ENCODE data around the gene HDAC9. TPM values are rescaled to one million over a fixed set of nuclear protein-coding genes. Genes with fewer than 3 reads are reported as not detected.

Gene HDAC9
- polyA plus RNA-seq, 1 of the 3 experiments (the other 2 are of a cell fraction) = 11.6 TPM

DNA sequence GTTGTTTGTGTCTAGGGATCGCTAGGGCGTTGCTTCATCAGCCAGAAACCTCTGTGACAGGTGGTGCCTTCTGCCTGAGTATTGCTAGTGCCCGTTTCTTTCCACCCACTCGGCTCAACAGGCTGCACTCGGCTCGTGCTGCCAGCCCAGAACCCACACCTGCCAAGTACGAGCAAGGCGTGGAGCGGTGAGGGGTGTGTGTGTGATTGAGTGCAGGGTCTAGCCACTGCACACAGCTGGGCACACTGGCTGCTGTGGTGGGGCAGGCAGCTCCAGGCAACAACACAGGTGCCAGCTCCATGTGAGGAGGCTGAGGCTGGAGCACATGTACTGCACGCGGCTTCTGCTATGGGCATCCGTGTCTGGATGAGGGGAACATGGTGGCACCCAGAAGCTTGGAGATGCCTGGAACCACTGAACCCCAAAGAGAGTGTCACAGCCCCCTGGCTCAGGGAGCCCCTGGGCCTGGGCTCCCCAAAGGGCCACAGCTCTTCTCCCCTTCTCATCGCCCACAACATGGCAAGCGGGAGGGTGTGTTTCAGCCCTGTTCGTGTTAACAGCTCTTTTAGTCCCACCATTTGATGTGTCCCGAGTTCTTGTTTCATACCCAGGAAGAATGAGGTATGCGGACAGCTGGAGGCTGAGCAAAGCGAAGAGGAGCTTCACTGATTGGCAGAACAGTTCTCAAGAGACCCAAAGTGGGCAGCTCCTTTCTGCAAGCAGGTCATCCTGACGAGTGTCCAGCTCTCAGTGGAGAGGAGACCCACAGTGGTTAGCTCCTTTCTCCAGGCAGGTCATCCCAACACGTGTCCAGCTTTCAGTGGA lies 78.1 kb downstream of the HDAC9 start:
- DNase-seq = no peak
- TF ChIP-seq MXI1 (IDR thresholded peaks at IDR 0.05; ENCODE audit: low read depth, low read length) (no peak), ELF1 (IDR thresholded peaks at IDR 0.05) (no peak), EP300 (IDR thresholded peaks at IDR 0.05; ENCODE audit: borderline replicate concordance in 1 of 2, low read depth in 1 of 2, low read length in 1 of 2) (no peak), JUND (IDR thresholded peaks at IDR 0.05) (no peak), FOXM1 (IDR thresholded peaks at IDR 0.05; ENCODE audit: low read depth) (no peak), CHD2 (IDR thresholded peaks at IDR 0.05; ENCODE audit: low read length, partially characterized antibody) (no peak), FOXJ3 (CRISPR knock-in tag; IDR thresholded peaks at IDR 0.05) (no peak), SMC3 (IDR thresholded peaks at IDR 0.05; ENCODE audit: low read depth, low read length) (no peak), TAF1 (IDR thresholded peaks at IDR 0.05; ENCODE audit: borderline replicate concordance, low read depth, low read length) (no peak), YY1 (IDR thresholded peaks at IDR 0.05; ENCODE audit: low read depth) (no peak), RFX5 (IDR thresholded peaks at IDR 0.05; ENCODE audit: low read length) (no peak), SIN3A (IDR thresholded peaks at IDR 0.05; ENCODE audit: borderline replicate concordance, low read depth, low read length) (no peak), TCF12 (IDR thresholded peaks at IDR 0.05) (no peak), EZH2phosphoT487 (IDR thresholded peaks at IDR 0.05; ENCODE audit: borderline replicate concordance, low read depth) (no peak)
- TF ChIP-seq, protein P1, sequence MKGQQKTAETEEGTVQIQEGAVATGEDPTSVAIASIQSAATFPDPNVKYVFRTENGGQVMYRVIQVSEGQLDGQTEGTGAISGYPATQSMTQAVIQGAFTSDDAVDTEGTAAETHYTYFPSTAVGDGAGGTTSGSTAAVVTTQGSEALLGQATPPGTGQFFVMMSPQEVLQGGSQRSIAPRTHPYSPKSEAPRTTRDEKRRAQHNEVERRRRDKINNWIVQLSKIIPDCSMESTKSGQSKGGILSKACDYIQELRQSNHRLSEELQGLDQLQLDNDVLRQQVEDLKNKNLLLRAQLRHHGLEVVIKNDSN (IDR thresholded peaks at IDR 0.05; ENCODE audit: borderline replicate concordance, low read depth) = no peak
- TF ChIP-seq, protein P2, sequence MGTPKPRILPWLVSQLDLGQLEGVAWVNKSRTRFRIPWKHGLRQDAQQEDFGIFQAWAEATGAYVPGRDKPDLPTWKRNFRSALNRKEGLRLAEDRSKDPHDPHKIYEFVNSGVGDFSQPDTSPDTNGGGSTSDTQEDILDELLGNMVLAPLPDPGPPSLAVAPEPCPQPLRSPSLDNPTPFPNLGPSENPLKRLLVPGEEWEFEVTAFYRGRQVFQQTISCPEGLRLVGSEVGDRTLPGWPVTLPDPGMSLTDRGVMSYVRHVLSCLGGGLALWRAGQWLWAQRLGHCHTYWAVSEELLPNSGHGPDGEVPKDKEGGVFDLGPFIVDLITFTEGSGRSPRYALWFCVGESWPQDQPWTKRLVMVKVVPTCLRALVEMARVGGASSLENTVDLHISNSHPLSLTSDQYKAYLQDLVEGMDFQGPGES (IDR thresholded peaks at IDR 0.05; ENCODE audit: low read depth, low read length) = no peak
- TF ChIP-seq, protein P3, sequence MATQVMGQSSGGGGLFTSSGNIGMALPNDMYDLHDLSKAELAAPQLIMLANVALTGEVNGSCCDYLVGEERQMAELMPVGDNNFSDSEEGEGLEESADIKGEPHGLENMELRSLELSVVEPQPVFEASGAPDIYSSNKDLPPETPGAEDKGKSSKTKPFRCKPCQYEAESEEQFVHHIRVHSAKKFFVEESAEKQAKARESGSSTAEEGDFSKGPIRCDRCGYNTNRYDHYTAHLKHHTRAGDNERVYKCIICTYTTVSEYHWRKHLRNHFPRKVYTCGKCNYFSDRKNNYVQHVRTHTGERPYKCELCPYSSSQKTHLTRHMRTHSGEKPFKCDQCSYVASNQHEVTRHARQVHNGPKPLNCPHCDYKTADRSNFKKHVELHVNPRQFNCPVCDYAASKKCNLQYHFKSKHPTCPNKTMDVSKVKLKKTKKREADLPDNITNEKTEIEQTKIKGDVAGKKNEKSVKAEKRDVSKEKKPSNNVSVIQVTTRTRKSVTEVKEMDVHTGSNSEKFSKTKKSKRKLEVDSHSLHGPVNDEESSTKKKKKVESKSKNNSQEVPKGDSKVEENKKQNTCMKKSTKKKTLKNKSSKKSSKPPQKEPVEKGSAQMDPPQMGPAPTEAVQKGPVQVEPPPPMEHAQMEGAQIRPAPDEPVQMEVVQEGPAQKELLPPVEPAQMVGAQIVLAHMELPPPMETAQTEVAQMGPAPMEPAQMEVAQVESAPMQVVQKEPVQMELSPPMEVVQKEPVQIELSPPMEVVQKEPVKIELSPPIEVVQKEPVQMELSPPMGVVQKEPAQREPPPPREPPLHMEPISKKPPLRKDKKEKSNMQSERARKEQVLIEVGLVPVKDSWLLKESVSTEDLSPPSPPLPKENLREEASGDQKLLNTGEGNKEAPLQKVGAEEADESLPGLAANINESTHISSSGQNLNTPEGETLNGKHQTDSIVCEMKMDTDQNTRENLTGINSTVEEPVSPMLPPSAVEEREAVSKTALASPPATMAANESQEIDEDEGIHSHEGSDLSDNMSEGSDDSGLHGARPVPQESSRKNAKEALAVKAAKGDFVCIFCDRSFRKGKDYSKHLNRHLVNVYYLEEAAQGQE (IDR thresholded peaks at IDR 0.05; ENCODE audit: low read depth, low read length) = no peak
- TF ChIP-seq, protein P4, sequence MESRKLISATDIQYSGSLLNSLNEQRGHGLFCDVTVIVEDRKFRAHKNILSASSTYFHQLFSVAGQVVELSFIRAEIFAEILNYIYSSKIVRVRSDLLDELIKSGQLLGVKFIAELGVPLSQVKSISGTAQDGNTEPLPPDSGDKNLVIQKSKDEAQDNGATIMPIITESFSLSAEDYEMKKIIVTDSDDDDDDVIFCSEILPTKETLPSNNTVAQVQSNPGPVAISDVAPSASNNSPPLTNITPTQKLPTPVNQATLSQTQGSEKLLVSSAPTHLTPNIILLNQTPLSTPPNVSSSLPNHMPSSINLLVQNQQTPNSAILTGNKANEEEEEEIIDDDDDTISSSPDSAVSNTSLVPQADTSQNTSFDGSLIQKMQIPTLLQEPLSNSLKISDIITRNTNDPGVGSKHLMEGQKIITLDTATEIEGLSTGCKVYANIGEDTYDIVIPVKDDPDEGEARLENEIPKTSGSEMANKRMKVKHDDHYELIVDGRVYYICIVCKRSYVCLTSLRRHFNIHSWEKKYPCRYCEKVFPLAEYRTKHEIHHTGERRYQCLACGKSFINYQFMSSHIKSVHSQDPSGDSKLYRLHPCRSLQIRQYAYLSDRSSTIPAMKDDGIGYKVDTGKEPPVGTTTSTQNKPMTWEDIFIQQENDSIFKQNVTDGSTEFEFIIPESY (IDR thresholded peaks at IDR 0.05; ENCODE audit: borderline replicate concordance, low read depth) = no peak
- no peak overlapping the region for H3K4me2 ChIP-seq
- H3K4me1 ChIP-seq (ENCODE audit: control insufficient read depth in 1 of 2, insufficient read depth in 2 of 2, low read depth in 1 of 2, low read length in 1 of 2) = peaks cover 10 to 13% of the 10 kb centered on the region in 2 experiments; a peak in 3 of 4 replicates
- peaks cover 28% of the 10 kb centered on the region; the same call in 1 of the 2 replicates for H3K79me2 ChIP-seq (ENCODE audit: insufficient read depth)
- H2AFZ ChIP-seq (ENCODE audit: low read depth) = no peak overlapping the region
- ChIA-PET CTCF (interaction anchor here (0.9 to 21.6 kb wide), 9 partner anchors 9 to 804 kb away, joined by 3 to 495 read pairs (median 5); partner anchors contain the start of gene HDAC9), POLR2A (interaction anchor here (1.1 kb wide), 1 partner anchor 544 kb away, joined by 3 read pairs; the partner anchor contains the start of gene TWIST1)
- no peaks in the 10 kb centered on the region for H4K20me1 ChIP-seq (ENCODE audit: insufficient read depth)
- H3K27ac ChIP-seq (ENCODE audit: low read depth in 2 of 2, low read length in 1 of 2) = no peak overlapping the region
- no peak overlapping the region for H3K4me3 ChIP-seq (ENCODE audit: low read depth in 2 of 2, low read length in 1 of 2)
- no peaks in the 10 kb centered on the region for H3K9me3 ChIP-seq
- WGBS (ENCODE audit: low lambda C conversion rate) = 97% methylated on average over 17 of the region's 20 CpGs
- peaks cover 5% of the 10 kb centered on the region for H3F3A ChIP-seq (replicated peaks; ENCODE audit: insufficient read depth)
- no peak overlapping the region for H3K9ac ChIP-seq
- H3K36me3 ChIP-seq (replicated peaks in 1 of 2; ENCODE audit: control insufficient read depth in 1 of 2, insufficient read depth in 2 of 2, low read length in 1 of 2) = peaks cover 0 to 14% of the 10 kb centered on the region in 2 experiments
- no peaks in the 10 kb centered on the region for H3K27me3 ChIP-seq (ENCODE audit: insufficient read depth)
- H3K9me2 ChIP-seq = no peaks in the 10 kb centered on the region

All from SK-N-SH (cell line).